GM12875 (cell line): ENCODE results near the gene KIF21A.

Experiments
- H3K4me3 ChIP-seq: one replicate; pipeline ENCODE4 v1.5.1; 2011; ENCODE audit warnings: low read depth, low read length, control low read depth
- TF ChIP-seq, protein P1 (sequence below): IDR thresholded peaks from 2 replicates; pipeline ENCODE4 v1.5.1; 2011; ENCODE audit warnings: low read depth, mild to moderate bottlenecking, control low read depth, inconsistent platforms, low read length, moderate library complexity, borderline replicate concordance; ENCODE audit not compliant: insufficient read depth

Gene KIF21A

DNA sequence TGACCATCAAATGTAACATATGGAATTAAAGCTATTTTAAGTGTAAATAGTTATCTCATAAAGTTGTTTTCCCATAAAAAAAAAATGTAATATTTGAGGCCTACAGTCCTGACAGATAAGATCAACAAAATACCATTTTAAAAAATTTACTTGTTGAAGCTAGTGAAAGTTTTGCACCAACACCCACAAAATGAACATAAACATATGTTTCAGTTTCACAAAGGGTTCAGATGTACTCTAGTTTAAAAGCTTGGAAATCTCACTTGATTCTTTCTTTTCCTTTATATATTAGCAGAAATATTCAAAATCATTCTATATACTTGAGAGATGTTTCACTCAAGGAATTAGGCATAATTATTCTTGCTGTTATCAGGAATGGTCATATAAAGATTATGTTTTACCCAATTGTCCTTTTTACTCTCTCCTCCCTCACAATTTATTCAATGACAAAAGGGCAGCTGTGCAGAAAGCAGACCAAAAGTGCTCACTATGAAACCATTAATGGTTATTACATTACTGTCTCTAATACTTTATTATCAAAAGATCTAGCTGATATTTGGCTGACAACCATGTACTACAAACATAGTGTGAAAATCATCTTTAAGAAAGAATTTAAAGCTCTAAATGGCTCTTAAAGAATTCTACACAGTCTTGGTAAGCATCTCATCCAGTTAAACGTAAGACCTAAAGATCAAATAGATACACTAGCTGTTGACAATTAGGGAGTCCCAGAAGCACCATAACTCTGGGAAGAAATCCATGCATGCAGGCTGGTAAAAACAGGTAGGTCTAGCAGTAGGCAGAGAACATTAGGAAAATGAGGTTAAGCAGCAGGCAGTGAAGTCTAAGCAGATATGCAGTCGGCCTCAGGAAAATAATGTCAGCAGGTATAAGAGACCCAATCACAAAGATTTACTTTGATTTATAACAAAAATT lies 28.8 kb downstream of the KIF21A start:
- no peak overlapping the region for H3K4me3 ChIP-seq

DNA sequence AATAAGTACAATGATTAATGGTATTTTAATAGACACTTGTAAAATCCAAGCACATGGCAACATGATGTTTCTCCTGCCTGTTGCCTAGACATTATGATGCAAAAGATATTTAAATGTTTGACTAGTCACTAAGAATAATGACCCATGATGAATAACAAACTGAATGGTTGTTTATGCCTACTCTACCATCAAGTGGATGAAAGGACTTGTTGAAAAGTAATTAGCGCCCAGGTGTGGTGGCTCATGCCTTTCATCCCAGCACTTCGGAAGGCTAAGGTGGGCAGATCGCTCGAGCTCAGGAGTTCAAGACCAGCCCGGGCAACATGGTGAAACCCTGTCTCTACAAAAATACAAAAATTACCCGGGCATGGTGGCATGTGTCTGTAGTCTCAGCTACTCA lies 30.7 kb downstream of the KIF21A start:
- TF ChIP-seq, protein P1, sequence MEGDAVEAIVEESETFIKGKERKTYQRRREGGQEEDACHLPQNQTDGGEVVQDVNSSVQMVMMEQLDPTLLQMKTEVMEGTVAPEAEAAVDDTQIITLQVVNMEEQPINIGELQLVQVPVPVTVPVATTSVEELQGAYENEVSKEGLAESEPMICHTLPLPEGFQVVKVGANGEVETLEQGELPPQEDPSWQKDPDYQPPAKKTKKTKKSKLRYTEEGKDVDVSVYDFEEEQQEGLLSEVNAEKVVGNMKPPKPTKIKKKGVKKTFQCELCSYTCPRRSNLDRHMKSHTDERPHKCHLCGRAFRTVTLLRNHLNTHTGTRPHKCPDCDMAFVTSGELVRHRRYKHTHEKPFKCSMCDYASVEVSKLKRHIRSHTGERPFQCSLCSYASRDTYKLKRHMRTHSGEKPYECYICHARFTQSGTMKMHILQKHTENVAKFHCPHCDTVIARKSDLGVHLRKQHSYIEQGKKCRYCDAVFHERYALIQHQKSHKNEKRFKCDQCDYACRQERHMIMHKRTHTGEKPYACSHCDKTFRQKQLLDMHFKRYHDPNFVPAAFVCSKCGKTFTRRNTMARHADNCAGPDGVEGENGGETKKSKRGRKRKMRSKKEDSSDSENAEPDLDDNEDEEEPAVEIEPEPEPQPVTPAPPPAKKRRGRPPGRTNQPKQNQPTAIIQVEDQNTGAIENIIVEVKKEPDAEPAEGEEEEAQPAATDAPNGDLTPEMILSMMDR, result no peak
- H3K4me3 ChIP-seq, result no peak overlapping the region

More for the DNA sequence above, 28.8 kb downstream of the KIF21A start:
- TF ChIP-seq, protein P1, result no peak

DNA sequence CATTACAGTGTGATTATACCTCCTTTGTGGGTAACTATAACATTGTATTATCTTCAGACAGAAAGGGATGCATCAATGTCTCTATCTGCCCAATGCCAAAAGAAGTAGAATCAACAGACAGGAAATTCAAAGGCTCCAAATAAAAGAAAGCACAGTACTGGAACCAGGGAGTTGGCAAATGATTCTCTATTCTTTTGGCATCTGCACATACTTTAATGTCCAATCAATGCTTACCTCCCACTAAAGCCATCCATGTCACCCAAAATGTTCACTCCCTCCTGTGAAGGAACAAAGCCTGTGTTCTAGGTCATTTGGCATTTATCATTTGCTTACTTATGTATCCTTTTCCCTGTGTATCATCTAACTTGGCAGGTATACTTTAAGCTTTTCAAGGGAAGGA lies 36.7 kb downstream of the KIF21A start:
- no peak overlapping the region for H3K4me3 ChIP-seq
- TF ChIP-seq, protein P1, result no peak

DNA sequence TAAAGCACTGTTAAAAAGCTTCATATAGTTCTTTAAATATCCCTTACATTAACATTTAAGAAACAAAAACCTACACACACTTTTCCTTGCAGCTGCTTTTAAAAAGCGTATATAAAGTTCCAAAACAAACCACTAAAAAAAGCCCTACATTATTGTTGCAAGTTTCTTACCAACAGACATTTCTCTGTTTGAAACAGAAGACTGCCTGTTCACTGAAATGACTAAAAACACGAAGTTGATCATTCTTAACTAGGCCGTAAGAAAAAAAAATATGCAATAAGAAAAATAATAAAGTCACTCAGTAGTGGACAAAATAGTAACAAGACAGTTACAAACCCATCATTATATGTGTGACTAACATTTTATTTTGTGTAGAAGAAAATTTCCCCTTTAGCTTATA lies 37.3 kb downstream of the KIF21A start:
- H3K4me3 ChIP-seq, result no peak overlapping the region
- TF ChIP-seq, protein P1, result no peak

DNA sequence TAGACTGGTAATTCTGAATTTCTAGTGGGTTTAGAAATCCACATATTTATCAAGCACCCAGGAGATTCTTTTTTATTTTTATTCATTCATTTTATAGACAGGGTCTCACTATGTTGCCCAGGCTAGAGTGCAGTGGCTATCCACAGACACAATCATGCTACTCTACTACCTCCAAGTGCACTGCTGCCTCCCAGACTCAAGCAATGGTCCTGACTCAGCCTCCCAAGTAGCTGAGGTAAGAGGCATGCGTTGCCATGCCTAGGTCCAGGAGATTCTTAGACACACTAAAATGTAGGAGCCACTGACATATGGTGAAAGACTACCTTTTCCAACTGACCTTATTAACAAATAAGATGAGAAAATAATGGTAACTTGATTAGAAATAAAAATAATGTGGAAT lies 38.9 kb downstream of the KIF21A start:
- no peak overlapping the region for H3K4me3 ChIP-seq
- TF ChIP-seq, protein P1, result no peak

DNA sequence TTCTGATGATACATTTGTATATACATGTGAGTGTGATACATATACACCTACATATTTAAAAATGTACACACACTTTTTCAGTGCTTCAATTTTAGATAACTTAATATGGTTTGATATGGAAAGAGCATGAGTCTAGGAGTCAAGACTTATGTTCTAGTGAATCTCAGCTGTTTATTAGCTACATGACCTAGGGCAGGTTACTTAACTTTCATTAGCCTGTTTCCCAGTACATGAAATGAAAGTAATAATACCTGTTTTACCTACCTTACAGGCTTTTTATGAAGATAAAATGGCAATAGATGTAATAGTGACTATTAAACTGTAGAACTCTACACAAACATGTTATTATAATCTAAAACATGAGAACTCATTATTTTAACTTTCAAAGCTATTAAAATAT lies 39.5 kb downstream of the KIF21A start:
- no peak overlapping the region for H3K4me3 ChIP-seq
- TF ChIP-seq, protein P1, result no peak

DNA sequence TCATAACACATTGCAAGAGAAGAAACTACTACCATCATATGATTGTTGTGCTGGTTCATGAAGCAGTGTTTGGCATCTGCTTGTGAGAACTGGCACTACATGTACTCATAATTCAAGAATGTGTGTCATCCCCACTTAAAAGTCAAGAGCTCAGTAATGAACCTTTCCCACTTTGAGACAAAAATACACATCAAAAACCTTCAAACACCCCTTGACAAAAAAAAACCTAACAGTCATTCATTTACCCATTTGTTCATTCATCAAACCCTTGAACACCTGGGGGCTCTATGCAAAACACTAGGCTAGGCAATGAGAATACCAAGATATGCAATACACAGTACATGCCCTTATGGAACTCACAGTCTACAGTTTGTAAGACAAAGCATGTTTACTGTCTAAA lies 40.0 kb downstream of the KIF21A start:
- TF ChIP-seq, protein P1, result no peak
- H3K4me3 ChIP-seq, result no peak overlapping the region
